ENCODE data around the gene NANOS2.

DNA sequence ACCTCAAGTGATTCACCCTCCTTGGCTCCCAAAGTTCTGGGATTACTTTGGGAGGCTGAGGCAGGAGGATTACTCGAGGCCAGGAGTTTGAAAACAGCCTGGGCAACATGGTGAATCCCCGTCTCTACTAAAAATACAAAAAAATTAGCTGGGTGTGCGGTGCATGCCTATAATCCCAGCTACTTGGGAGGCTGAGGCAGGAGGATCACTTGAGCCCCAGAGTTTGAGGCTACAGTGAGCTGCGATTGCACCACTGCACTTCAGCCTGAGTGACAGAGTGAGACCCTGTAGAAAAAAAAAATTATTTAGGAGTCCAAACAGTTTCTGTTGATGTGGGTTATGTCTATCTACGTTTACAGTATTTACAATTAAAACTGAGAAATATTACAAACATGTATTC lies 43.8 kb downstream of the NANOS2 start:
- no peak for TF ChIP-seq CTCF (IDR thresholded peaks at IDR 0.05; ENCODE audit: low read depth, low read length, missing input control)
- TF ChIP-seq RAD21 (IDR thresholded peaks at IDR 0.05) = no peak
- no peak for TF ChIP-seq JUND (IDR thresholded peaks at IDR 0.05)
- TF ChIP-seq, protein P1, sequence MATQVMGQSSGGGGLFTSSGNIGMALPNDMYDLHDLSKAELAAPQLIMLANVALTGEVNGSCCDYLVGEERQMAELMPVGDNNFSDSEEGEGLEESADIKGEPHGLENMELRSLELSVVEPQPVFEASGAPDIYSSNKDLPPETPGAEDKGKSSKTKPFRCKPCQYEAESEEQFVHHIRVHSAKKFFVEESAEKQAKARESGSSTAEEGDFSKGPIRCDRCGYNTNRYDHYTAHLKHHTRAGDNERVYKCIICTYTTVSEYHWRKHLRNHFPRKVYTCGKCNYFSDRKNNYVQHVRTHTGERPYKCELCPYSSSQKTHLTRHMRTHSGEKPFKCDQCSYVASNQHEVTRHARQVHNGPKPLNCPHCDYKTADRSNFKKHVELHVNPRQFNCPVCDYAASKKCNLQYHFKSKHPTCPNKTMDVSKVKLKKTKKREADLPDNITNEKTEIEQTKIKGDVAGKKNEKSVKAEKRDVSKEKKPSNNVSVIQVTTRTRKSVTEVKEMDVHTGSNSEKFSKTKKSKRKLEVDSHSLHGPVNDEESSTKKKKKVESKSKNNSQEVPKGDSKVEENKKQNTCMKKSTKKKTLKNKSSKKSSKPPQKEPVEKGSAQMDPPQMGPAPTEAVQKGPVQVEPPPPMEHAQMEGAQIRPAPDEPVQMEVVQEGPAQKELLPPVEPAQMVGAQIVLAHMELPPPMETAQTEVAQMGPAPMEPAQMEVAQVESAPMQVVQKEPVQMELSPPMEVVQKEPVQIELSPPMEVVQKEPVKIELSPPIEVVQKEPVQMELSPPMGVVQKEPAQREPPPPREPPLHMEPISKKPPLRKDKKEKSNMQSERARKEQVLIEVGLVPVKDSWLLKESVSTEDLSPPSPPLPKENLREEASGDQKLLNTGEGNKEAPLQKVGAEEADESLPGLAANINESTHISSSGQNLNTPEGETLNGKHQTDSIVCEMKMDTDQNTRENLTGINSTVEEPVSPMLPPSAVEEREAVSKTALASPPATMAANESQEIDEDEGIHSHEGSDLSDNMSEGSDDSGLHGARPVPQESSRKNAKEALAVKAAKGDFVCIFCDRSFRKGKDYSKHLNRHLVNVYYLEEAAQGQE (IDR thresholded peaks at IDR 0.05) = no peak
- TF ChIP-seq SP1 (IDR thresholded peaks at IDR 0.05) = no peak
- TF ChIP-seq, protein P2, sequence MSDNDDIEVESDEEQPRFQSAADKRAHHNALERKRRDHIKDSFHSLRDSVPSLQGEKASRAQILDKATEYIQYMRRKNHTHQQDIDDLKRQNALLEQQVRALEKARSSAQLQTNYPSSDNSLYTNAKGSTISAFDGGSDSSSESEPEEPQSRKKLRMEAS (IDR thresholded peaks at IDR 0.05) = no peak
- TF ChIP-seq YY1 (IDR thresholded peaks at IDR 0.05) = no peak
